MM.1S (cell line): Measurements from ENCODE around the gene NR2C2.

Experiments
- DNase-seq: peaks from one replicate; pipeline ENCODE4 v3.0.0-alpha.2; 2015
- H2AFZ ChIP-seq: fragments of 300-600 bp; sonication (generic); 2 replicates; pipeline ENCODE4 v1.6.0; 2016; ENCODE audit warnings: antibody characterized with exemption, low read length
- H3F3A ChIP-seq: fragments of 300-600 bp; sonication (generic); 2 replicates; pipeline ENCODE4 v1.6.1; 2016; ENCODE audit warnings: mild to moderate bottlenecking, antibody characterized with exemption, low read length, moderate library complexity, mixed read lengths; ENCODE audit not compliant: insufficient read depth
- H3K27ac ChIP-seq: fragments of 300-600 bp; sonication (generic); 2 replicates; pipeline ENCODE4 v1.5.1; 2016; ENCODE audit warnings: mild to moderate bottlenecking, low read length
- H3K27me3 ChIP-seq: fragments of 300-600 bp; sonication (generic); replicated peaks from 2 replicates; pipeline ENCODE4 v1.6.0; 2016; ENCODE audit warnings: low read length; ENCODE audit not compliant: insufficient read depth
- H3K36me3 ChIP-seq: fragments of 300-600 bp; sonication (generic); replicated peaks from 2 replicates; pipeline ENCODE4 v1.6.1; 2016; ENCODE audit warnings: mild to moderate bottlenecking, low read length, mixed read lengths; ENCODE audit not compliant: insufficient read depth
- H3K4me1 ChIP-seq: fragments of 300-600 bp; sonication (generic); 2 replicates; pipeline ENCODE4 v1.6.1; 2016; ENCODE audit warnings: low read length, mixed read lengths
- H3K4me2 ChIP-seq: fragments of 300-600 bp; sonication (generic); 2 replicates; pipeline ENCODE4 v1.6.0; 2016; ENCODE audit warnings: low read depth, low read length
- H3K4me3 ChIP-seq: fragments of 300-600 bp; sonication (generic); 2 replicates; pipeline ENCODE4 v1.5.1; 2016; ENCODE audit warnings: low read length, mixed read lengths
- H3K79me2 ChIP-seq: fragments of 300-600 bp; sonication (generic); 2 replicates; pipeline ENCODE4 v1.6.1; 2016; ENCODE audit warnings: mixed run types, low read length, mixed read lengths
- H3K9ac ChIP-seq: fragments of 300-600 bp; sonication (generic); 2 replicates; pipeline ENCODE4 v1.6.1; 2016; ENCODE audit warnings: low read length, mixed read lengths
- H3K9me2 ChIP-seq: fragments of 300-600 bp; sonication (generic); replicated peaks from 2 replicates; pipeline ENCODE4 v1.6.1; 2016; ENCODE audit warnings: mild to moderate bottlenecking, low read length, mixed read lengths; ENCODE audit not compliant: insufficient read depth
- H3K9me3 ChIP-seq: fragments of 300-600 bp; sonication (generic); replicated peaks from 2 replicates; pipeline ENCODE4 v1.6.1; 2016; ENCODE audit warnings: mild to moderate bottlenecking, low read length, mixed read lengths; ENCODE audit not compliant: insufficient read depth
- H4K20me1 ChIP-seq: fragments of 300-600 bp; sonication (generic); 2 replicates; pipeline ENCODE4 v1.6.1; 2016; ENCODE audit warnings: mild to moderate bottlenecking, low read length, moderate library complexity, mixed read lengths; ENCODE audit not compliant: insufficient read depth
- CTCF ChIP-seq: fragments of 300-600 bp; sonication (generic); IDR thresholded peaks from 2 replicates; pipeline ENCODE4 v1.5.1; 2016; ENCODE audit warnings: antibody characterized with exemption, low read length, mixed read lengths
- EZH2 ChIP-seq: fragments of 300-600 bp; sonication (generic); optimal IDR thresholded peaks from 2 replicates; pipeline ENCODE3; 2017; ENCODE audit warnings: low read depth, mild to moderate bottlenecking, antibody characterized with exemption, low read length, mixed read lengths
- EZH2phosphoT487 ChIP-seq: fragments of 300-600 bp; sonication (generic); IDR thresholded peaks from 2 replicates; pipeline ENCODE4 v1.6.1; 2018; ENCODE audit warnings: antibody characterized with exemption, low read length

NR2C2 gene

DNA sequence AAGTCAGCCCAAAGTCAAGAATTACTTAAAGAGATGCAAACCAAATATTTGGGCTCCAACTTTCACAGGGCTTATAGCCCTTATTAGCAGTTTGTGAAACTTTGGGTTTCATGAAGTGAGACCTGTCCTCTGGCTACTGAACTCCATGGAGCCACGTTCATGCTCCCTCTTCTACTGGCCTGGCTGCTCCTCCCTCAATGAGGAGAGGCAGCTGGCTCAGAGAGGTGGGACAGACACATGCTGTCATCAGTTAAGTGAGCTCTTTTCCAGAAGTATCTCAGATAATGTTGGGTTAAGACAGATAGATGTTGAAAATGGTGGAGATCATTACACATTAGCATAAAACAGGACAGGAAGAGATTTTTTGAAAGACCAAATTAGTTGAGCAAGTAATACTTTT, 98.3 kb downstream of the NR2C2 start:
- TF ChIP-seq EZH2 (no peak), CTCF (no peak), EZH2phosphoT487 (no peak)
- no peak for DNase-seq
- Histone ChIP-seq H3K9ac (no peak overlapping the region), H3K4me1 (peaks cover 31% of the 10 kb centered on the region), H4K20me1 (peaks cover under 1% of the 10 kb centered on the region; the same call in 1 of the 2 replicates), H3K27ac (peak overlapping the region; percentile 45; the same call in 1 of the 2 replicates), H3K79me2 (peaks cover 66% of the 10 kb centered on the region), H2AFZ (no peak overlapping the region), H3K9me2 (no peaks in the 10 kb centered on the region), H3K9me3 (no peaks in the 10 kb centered on the region), H3K36me3 (peaks cover 40% of the 10 kb centered on the region), H3K4me3 (no peak overlapping the region), H3K27me3 (no peaks in the 10 kb centered on the region), H3K4me2 (peak overlapping the region; percentile 8; the same call in 1 of the 2 replicates), H3F3A (peaks cover 25% of the 10 kb centered on the region)

- Histone ChIP-seq H3F3A (peaks cover 31% of the 10 kb centered on the region), H4K20me1 (peaks cover 6% of the 10 kb centered on the region), H3K27me3 (no peaks in the 10 kb centered on the region), H3K9me2 (no peaks in the 10 kb centered on the region), H3K27ac (peak overlapping the region; percentile 76; the same call in 1 of the 2 replicates), H3K9me3 (no peaks in the 10 kb centered on the region), H3K4me3 (no peak overlapping the region), H3K4me1 (peaks cover 41% of the 10 kb centered on the region), H3K9ac (no peak overlapping the region), H3K36me3 (peaks cover 35% of the 10 kb centered on the region), H2AFZ (no peak overlapping the region), H3K79me2 (peaks cover 89% of the 10 kb centered on the region), H3K4me2 (no peak overlapping the region)
- no peak for DNase-seq
- no peak for TF ChIP-seq EZH2phosphoT487
- no peak for TF ChIP-seq EZH2
- no peak for TF ChIP-seq CTCF
These were observed 102.2 kb downstream of the NR2C2 start for GRCh38 chr3:15049584-15049983.

GRCh38 chr3:15050405-15051092, 103.2 kb downstream of the NR2C2 start:
- Histone ChIP-seq H3K27me3 (no peaks in the 10 kb centered on the region), H2AFZ (no peak overlapping the region), H3K9me2 (no peaks in the 10 kb centered on the region), H4K20me1 (peaks cover 14% of the 10 kb centered on the region), H3K9ac (no peak overlapping the region), H3K4me1 (peaks cover 34% of the 10 kb centered on the region), H3F3A (peaks cover 21% of the 10 kb centered on the region), H3K27ac (peak overlapping the region; percentile 76), H3K4me3 (no peak overlapping the region), H3K4me2 (no peak overlapping the region), H3K9me3 (no peaks in the 10 kb centered on the region), H3K79me2 (peaks cover 93% of the 10 kb centered on the region), H3K36me3 (peaks cover 35% of the 10 kb centered on the region)
- DNase-seq = peak; percentile 61
- TF ChIP-seq EZH2phosphoT487 = no peak
- no peak for TF ChIP-seq EZH2
- TF ChIP-seq CTCF = no peak
